Dendritic cell treated with granulocyte-macrophage colony-stimulating factor and Interleukin-4, amounts not matched to agents 40 ng/mL and 50 ng/mL, for 4 days (primary cell): ENCODE data around the gene ATP6V0D1.

Experiments
- H3K27ac Mint-ChIP-seq: one replicate; pipeline ENCODE4 v1.8.0; 2022; ENCODE audit warnings: mild to moderate bottlenecking, mixed read lengths
- H3K27me3 Mint-ChIP-seq: one replicate; pipeline ENCODE4 v1.8.0; 2022; ENCODE audit warnings: mild to moderate bottlenecking, mixed read lengths
- H3K36me3 Mint-ChIP-seq: one replicate; pipeline ENCODE4 v1.8.0; 2022; ENCODE audit warnings: low read depth, mixed read lengths
- H3K4me1 Mint-ChIP-seq: one replicate; pipeline ENCODE4 v1.8.0; 2022; ENCODE audit warnings: low read depth, mixed read lengths
- H3K4me3 Mint-ChIP-seq: one replicate; pipeline ENCODE4 v1.8.0; 2022; ENCODE audit warnings: mild to moderate bottlenecking, moderate library complexity, mixed read lengths
- H3K9me3 Mint-ChIP-seq: one replicate; pipeline ENCODE4 v1.8.0; 2022; ENCODE audit warnings: mixed read lengths
- intact Hi-C: fragments of 100-400 bp; cut with micrococcal nuclease; formaldehyde crosslinking; loops from one replicate; pipeline ENCODE4 v1.15.0; 2022

The ATP6V0D1 gene

GRCh38 chr16:67441271-67441753 is 39.6 kb downstream of the ATP6V0D1 start:
- no peak overlapping the region for H3K4me3 Mint-ChIP-seq
- H3K36me3 Mint-ChIP-seq = peaks cover 100% of the 10 kb centered on the region
- H3K27ac Mint-ChIP-seq = no peak overlapping the region
- intact Hi-C loops = no loop called here
- H3K27me3 Mint-ChIP-seq = no peaks in the 10 kb centered on the region
- H3K4me1 Mint-ChIP-seq = peaks cover 32% of the 10 kb centered on the region
- H3K9me3 Mint-ChIP-seq = no peaks in the 10 kb centered on the region

- H3K4me1 Mint-ChIP-seq = peaks cover 43% of the 10 kb centered on the region
- H3K9me3 Mint-ChIP-seq = no peaks in the 10 kb centered on the region
- peaks cover 92% of the 10 kb centered on the region for H3K36me3 Mint-ChIP-seq
- peaks cover 5% of the 10 kb centered on the region for H3K27me3 Mint-ChIP-seq
- intact Hi-C loops = no loop called here
- H3K4me3 Mint-ChIP-seq = no peak overlapping the region
- H3K27ac Mint-ChIP-seq = no peak overlapping the region
Measured at GRCh38 chr16:67438824-67439393, 42.0 kb downstream of the ATP6V0D1 start.

GRCh38 chr16:67438098-67438791 is 42.7 kb downstream of the ATP6V0D1 start:
- no peaks in the 10 kb centered on the region for H3K9me3 Mint-ChIP-seq
- H3K27me3 Mint-ChIP-seq = peaks cover 11% of the 10 kb centered on the region
- intact Hi-C loops = no loop called here
- H3K36me3 Mint-ChIP-seq = peaks cover 92% of the 10 kb centered on the region
- no peak overlapping the region for H3K4me3 Mint-ChIP-seq
- no peak overlapping the region for H3K27ac Mint-ChIP-seq
- H3K4me1 Mint-ChIP-seq = peaks cover 47% of the 10 kb centered on the region

GRCh38 chr16:67437513-67437912 is 43.4 kb downstream of the ATP6V0D1 start:
- no peaks in the 10 kb centered on the region for H3K9me3 Mint-ChIP-seq
- H3K4me3 Mint-ChIP-seq = no peak overlapping the region
- no peak overlapping the region for H3K27ac Mint-ChIP-seq
- intact Hi-C loops = no loop called here
- peaks cover 55% of the 10 kb centered on the region for H3K4me1 Mint-ChIP-seq
- H3K36me3 Mint-ChIP-seq = peaks cover 92% of the 10 kb centered on the region
- peaks cover 19% of the 10 kb centered on the region for H3K27me3 Mint-ChIP-seq

- Mint-ChIP-seq H3K27me3 (peaks cover 26% of the 10 kb centered on the region), H3K9me3 (no peaks in the 10 kb centered on the region), H3K36me3 (peaks cover 87% of the 10 kb centered on the region), H3K27ac (no peak overlapping the region), H3K4me1 (peaks cover 62% of the 10 kb centered on the region), H3K4me3 (no peak overlapping the region)
- intact Hi-C loops = no loop called here
Measured at GRCh38 chr16:67436640-67437193, 44.2 kb downstream of the ATP6V0D1 start.

GRCh38 chr16:67435758-67436164 is 45.2 kb downstream of the ATP6V0D1 start:
- peaks cover 67% of the 10 kb centered on the region for H3K4me1 Mint-ChIP-seq
- H3K36me3 Mint-ChIP-seq = peaks cover 77% of the 10 kb centered on the region
- H3K4me3 Mint-ChIP-seq = no peak overlapping the region
- H3K27ac Mint-ChIP-seq = peak overlapping the region; percentile 48
- no peaks in the 10 kb centered on the region for H3K9me3 Mint-ChIP-seq
- intact Hi-C loops = no loop called here
- H3K27me3 Mint-ChIP-seq = peaks cover 29% of the 10 kb centered on the region

GRCh38 chr16:67433131-67433719 is 47.7 kb downstream of the ATP6V0D1 start:
- no peak overlapping the region for H3K4me3 Mint-ChIP-seq
- no peak overlapping the region for H3K27ac Mint-ChIP-seq
- no peaks in the 10 kb centered on the region for H3K9me3 Mint-ChIP-seq
- H3K27me3 Mint-ChIP-seq = peaks cover 51% of the 10 kb centered on the region
- peaks cover 71% of the 10 kb centered on the region for H3K4me1 Mint-ChIP-seq
- intact Hi-C loops = no loop called here
- peaks cover 52% of the 10 kb centered on the region for H3K36me3 Mint-ChIP-seq

GRCh38 chr16:67432506-67432890 is 48.5 kb downstream of the ATP6V0D1 start:
- Mint-ChIP-seq H3K36me3 (peaks cover 45% of the 10 kb centered on the region), H3K4me1 (peaks cover 63% of the 10 kb centered on the region), H3K27ac (no peak overlapping the region), H3K9me3 (no peaks in the 10 kb centered on the region), H3K4me3 (no peak overlapping the region), H3K27me3 (peaks cover 58% of the 10 kb centered on the region)
- intact Hi-C loops = no loop called here

GRCh38 chr16:67431775-67432505 is 49.0 kb downstream of the ATP6V0D1 start:
- H3K9me3 Mint-ChIP-seq = no peaks in the 10 kb centered on the region
- H3K27me3 Mint-ChIP-seq = peaks cover 62% of the 10 kb centered on the region
- peak overlapping the region; percentile 76 for H3K4me3 Mint-ChIP-seq
- H3K4me1 Mint-ChIP-seq = peaks cover 59% of the 10 kb centered on the region
- intact Hi-C loops = no loop called here
- H3K36me3 Mint-ChIP-seq = peaks cover 39% of the 10 kb centered on the region
- H3K27ac Mint-ChIP-seq = no peak overlapping the region

- Mint-ChIP-seq H3K9me3 (no peaks in the 10 kb centered on the region), H3K27ac (peak within 1 kb of the TSS; percentile 62), H3K27me3 (peaks cover 68% of the 10 kb centered on the region), H3K36me3 (peaks cover 31% of the 10 kb centered on the region), H3K4me1 (peaks cover 51% of the 10 kb centered on the region), H3K4me3 (peak within 1 kb of the TSS; percentile 76)
- intact Hi-C loops = no loop called here
Measured at GRCh38 chr16:67430977-67431774, 49.8 kb downstream of the ATP6V0D1 start, which contains the start of gene HSD11B2. Gene HSD11B2, plus strand, starts transcription at chr16:67431121. Its CDS starts 128 bp downstream, at chr16:67431249.

GRCh38 chr16:67430504-67430976 is 50.4 kb downstream of the ATP6V0D1 start:
- intact Hi-C loops = no loop called here
- H3K27ac Mint-ChIP-seq = peak overlapping the region; percentile 62
- H3K27me3 Mint-ChIP-seq = peaks cover 74% of the 10 kb centered on the region
- H3K9me3 Mint-ChIP-seq = no peaks in the 10 kb centered on the region
- peak overlapping the region; percentile 76 for H3K4me3 Mint-ChIP-seq
- peaks cover 25% of the 10 kb centered on the region for H3K36me3 Mint-ChIP-seq
- peaks cover 45% of the 10 kb centered on the region for H3K4me1 Mint-ChIP-seq

GRCh38 chr16:67429799-67430503 is 51.0 kb downstream of the ATP6V0D1 start:
- Mint-ChIP-seq H3K36me3 (peaks cover 23% of the 10 kb centered on the region), H3K4me3 (peak overlapping the region; percentile 76), H3K4me1 (peaks cover 39% of the 10 kb centered on the region), H3K27me3 (peaks cover 80% of the 10 kb centered on the region), H3K9me3 (no peaks in the 10 kb centered on the region), H3K27ac (peak overlapping the region; percentile 62)
- intact Hi-C loops = no loop called here
